ENCODE data around the gene EFNA2.

Gene EFNA2

GRCh38 chr19:1272423-1273262 is 13.0 kb upstream of the EFNA2 start:
- peak; percentile 15 for DNase-seq (ENCODE audit: low spot score)

GRCh38 chr19:1273263-1274041 is 12.2 kb upstream of the EFNA2 start:
- DNase-seq (ENCODE audit: low spot score), result no peak

- DNase-seq (ENCODE audit: low spot score), result no peak
These were observed 11.4 kb upstream of the EFNA2 start for GRCh38 chr19:1274081-1274851.

- DNase-seq (ENCODE audit: low spot score), result no peak
These were observed 10.8 kb upstream of the EFNA2 start for GRCh38 chr19:1274852-1275259.

- DNase-seq (ENCODE audit: low spot score), result peak; percentile 95
These were observed 10.3 kb upstream of the EFNA2 start, which contains the start of gene FAM174C for GRCh38 chr19:1275260-1275975. Gene FAM174C, plus strand, starts transcription at chr19:1275530. Its CDS starts 20 bp downstream, at chr19:1275550.

- no peak for DNase-seq (ENCODE audit: low spot score)
These were observed 9.6 kb upstream of the EFNA2 start for GRCh38 chr19:1275976-1276627.

GRCh38 chr19:1276628-1277022 is 9.0 kb upstream of the EFNA2 start:
- DNase-seq (ENCODE audit: low spot score), result no peak

GRCh38 chr19:1277061-1277460 is 8.6 kb upstream of the EFNA2 start:
- DNase-seq (ENCODE audit: low spot score), result peak; percentile 4

- DNase-seq (ENCODE audit: low spot score), result no peak
These were observed 7.6 kb upstream of the EFNA2 start for GRCh38 chr19:1278074-1278473.

GRCh38 chr19:1278713-1279660 is 6.7 kb upstream of the EFNA2 start:
- no peak for DNase-seq (ENCODE audit: low spot score)

- peak; percentile 88 for DNase-seq (ENCODE audit: low spot score)
These were observed 5.8 kb upstream of the EFNA2 start for GRCh38 chr19:1279782-1280341.

- no peak for DNase-seq (ENCODE audit: low spot score)
These were observed 4.8 kb upstream of the EFNA2 start for GRCh38 chr19:1280636-1281568.

GRCh38 chr19:1281569-1282287 is 3.9 kb upstream of the EFNA2 start:
- no peak for DNase-seq (ENCODE audit: low spot score)

GRCh38 chr19:1282588-1283206 is 3.0 kb upstream of the EFNA2 start:
- DNase-seq (ENCODE audit: low spot score), result no peak

GRCh38 chr19:1283207-1283916 is 2.3 kb upstream of the EFNA2 start:
- DNase-seq (ENCODE audit: low spot score), result no peak

GRCh38 chr19:1283917-1284292 is 1.8 kb upstream of the EFNA2 start:
- no peak for DNase-seq (ENCODE audit: low spot score)

All from hematopoietic multipotent progenitor cell treated with erythropoietin and hydrocortisone succinate and interleukin-3 and kit ligand, for 17 days (in vitro differentiated cells).